Fibroblast of villous mesenchyme (primary cell): Measurements from ENCODE around the gene TIAL1. TPM values are rescaled to one million over a fixed set of nuclear protein-coding genes. Genes with fewer than 3 reads are reported as not detected.

Experiments
- DNase-seq: peaks from one replicate; pipeline ENCODE4 v3.0.0-alpha.2; 2010; ENCODE audit warnings: low read depth
- H3K4me3 ChIP-seq: 2 replicates; pipeline ENCODE4 v1.5.1; 2011; ENCODE audit warnings: low read depth, mild to moderate bottlenecking, low read length
- total RNA-seq: library from RNA; depleted of rRNA; stranded (reverse); fragments of >200 nt; gene quantifications from 2 replicates; pipeline ENCODE4 v1.2.3, GENCODE V29; 2012
- TF ChIP-seq, protein P1 (sequence below): IDR thresholded peaks from 2 replicates; pipeline ENCODE4 v1.5.1; 2012; ENCODE audit warnings: low read depth, mild to moderate bottlenecking, low read length; ENCODE audit not compliant: insufficient read depth

Gene TIAL1
- total RNA-seq, 1 donor, result 66.9 TPM

DNA sequence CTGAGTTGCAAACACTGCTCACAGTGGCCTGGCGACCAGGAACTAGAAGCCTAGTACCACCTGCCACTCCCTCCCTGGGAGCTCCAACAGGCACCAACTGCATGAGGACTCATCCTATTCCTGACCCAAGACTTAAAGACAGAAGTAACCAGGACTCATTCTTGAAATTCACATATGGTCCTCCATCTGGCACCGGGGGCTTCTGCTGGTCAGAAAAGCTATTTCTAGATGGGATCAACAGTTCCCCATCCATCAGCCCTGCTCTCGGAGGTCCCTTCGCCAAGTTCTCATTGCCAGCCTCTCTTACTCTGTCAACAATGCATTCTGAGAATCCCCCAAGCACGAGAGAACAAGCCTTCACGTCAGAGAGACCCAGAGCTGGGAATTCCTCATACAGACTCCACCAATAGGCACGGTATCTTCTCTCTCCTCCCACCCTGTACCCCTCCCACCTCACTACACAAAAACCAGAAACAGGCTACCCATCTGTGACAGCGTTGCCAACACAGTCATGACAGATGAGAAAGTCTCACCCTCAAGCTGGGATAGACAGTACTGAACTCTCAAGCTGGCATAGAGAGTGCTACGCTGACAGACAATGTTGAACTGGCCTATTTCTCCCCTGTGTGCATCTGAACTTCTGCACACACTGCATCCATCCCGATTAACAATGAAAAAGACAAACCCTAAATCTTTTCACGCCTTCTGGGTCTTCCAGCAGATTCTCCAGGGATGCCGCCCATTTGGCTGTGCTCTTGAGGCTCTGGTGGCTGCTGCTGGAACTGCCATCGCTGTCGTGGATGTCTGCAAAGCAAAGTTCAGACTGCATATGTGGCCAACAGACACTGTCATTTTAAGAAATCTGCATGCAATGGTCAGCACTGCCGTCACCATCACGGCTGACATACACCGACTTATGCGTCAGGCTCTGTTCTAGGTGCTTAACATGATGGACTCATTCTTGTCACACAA is 69.9 kb downstream of the TIAL1 start:
- TF ChIP-seq, protein P1, sequence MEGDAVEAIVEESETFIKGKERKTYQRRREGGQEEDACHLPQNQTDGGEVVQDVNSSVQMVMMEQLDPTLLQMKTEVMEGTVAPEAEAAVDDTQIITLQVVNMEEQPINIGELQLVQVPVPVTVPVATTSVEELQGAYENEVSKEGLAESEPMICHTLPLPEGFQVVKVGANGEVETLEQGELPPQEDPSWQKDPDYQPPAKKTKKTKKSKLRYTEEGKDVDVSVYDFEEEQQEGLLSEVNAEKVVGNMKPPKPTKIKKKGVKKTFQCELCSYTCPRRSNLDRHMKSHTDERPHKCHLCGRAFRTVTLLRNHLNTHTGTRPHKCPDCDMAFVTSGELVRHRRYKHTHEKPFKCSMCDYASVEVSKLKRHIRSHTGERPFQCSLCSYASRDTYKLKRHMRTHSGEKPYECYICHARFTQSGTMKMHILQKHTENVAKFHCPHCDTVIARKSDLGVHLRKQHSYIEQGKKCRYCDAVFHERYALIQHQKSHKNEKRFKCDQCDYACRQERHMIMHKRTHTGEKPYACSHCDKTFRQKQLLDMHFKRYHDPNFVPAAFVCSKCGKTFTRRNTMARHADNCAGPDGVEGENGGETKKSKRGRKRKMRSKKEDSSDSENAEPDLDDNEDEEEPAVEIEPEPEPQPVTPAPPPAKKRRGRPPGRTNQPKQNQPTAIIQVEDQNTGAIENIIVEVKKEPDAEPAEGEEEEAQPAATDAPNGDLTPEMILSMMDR, result peak; percentile 12
- H3K4me3 ChIP-seq, result no peak overlapping the region
- DNase-seq, result no peak

DNA sequence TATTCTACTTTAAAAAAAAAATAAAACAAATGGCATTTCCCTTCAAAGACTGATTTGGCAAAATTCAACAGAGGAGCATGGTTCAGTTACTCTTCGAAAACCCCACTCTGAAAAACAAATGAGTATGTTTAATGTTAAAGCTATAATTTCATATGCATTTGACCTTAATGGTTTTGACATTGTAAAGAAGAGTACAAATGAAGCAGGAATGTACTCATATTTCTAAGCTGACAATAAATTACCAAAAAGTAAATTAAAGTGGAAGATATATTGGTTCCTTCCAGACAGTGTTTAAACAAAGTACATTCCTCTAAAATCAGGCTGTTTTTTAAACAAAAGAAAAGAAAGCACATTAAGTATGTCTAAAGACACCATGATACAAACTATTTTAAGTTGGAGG is 70.6 kb downstream of the TIAL1 start:
- H3K4me3 ChIP-seq, result no peak overlapping the region
- TF ChIP-seq, protein P1, result no peak
- DNase-seq, result peak; percentile 25

DNA sequence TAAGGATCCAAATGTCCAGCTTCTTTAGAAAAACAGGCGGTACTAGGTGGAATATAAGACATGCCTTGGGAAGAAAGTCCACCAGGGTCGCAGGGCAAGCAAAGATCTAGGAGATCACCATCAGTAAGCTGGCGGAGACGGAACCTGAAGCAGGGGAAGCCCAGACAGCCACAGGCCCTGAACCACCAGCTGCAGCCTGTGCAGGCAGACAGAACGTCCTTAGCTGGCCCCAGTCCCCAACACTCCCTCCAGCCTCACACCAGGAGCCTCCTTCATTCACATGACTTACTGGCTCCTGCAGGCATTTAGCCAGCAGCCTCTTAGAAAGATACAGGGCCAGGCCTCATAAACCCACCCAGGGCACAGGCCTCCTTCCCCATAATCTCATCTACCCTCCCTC is 71.6 kb downstream of the TIAL1 start:
- no peak for DNase-seq
- TF ChIP-seq, protein P1, result no peak
- H3K4me3 ChIP-seq, result no peak overlapping the region

DNA sequence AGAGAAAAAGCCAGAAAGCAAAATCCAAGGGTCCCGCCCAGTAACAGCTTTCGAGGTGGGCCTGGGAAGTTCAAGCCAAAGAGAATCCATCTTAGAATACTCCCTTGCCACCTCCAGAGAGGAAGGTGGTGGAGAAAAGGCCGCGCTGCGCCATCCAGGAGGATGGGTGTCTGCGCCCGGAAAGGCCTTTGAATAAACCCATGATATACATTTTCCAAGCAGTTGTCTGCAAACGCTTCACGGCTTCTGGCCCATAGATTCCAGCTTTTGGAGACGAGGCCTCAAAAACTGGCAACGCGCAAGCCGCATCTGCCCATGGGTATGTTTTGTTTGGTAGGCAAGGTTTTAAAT is 72.1 kb downstream of the TIAL1 start:
- H3K4me3 ChIP-seq, result no peak overlapping the region
- TF ChIP-seq, protein P1, result no peak
- DNase-seq, result no peak

DNA sequence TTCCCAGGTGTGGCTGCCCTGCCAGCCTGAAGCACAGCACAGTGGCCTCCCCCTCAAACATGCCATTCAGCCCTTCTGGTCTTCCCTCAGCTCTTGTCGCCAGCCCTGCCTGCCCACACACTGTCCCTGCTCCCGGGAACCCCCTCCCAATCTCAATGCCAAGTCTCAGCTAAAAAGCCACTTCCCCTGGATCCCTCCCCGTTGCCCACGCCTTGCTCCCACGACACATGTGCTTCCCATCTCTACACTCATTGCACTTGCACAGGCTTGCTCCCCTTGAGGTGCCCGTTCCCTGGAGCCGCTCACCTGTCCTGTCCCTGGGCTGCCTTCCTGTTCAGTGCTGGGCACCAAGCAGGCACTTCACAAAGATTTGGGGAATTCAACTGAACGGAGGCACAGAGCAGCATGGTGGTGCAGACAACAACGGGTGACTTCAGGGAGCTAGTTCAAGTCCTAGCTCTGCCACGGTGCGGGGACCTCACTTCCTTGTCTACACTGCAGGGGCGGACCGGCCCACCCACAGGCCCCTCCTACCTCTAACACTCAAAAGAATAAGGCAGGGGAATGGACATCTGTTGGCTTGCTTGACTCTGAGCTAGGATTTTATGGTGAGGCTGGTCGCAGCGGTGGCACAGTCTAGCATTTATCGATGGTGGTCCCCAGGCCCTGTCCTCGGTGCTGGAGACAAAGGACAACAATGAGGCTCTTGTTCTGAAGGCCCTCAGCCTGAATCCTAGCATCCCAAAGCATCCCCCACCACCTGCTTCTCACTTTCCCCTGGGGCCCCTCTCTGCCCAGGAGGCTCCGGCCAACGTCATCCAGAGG is 72.7 kb downstream of the TIAL1 start:
- TF ChIP-seq, protein P1, result no peak
- H3K4me3 ChIP-seq, result no peak overlapping the region
- DNase-seq, result no peak

Other genes with a start within 250 kb of the TIAL1 start
- 35.4 and 50.9 TPM in 2 replicates for gene RGS10, start 54.2 kb downstream of the TIAL1 start, total RNA-seq
- 16.4 and 18.6 TPM in 2 replicates for gene BAG3, start 54.4 kb upstream of the TIAL1 start, total RNA-seq
- 25.8 and 38.0 TPM in 2 replicates for gene INPP5F, start 129.1 kb upstream of the TIAL1 start, total RNA-seq